Measurements from ENCODE around the gene KSR1.
"Not testable (repeated sequence)": the region's sequence is repeated elsewhere in the genome, so short reads cannot be mapped to it uniquely, and the experiment has no call there.

The KSR1 gene

DNA sequence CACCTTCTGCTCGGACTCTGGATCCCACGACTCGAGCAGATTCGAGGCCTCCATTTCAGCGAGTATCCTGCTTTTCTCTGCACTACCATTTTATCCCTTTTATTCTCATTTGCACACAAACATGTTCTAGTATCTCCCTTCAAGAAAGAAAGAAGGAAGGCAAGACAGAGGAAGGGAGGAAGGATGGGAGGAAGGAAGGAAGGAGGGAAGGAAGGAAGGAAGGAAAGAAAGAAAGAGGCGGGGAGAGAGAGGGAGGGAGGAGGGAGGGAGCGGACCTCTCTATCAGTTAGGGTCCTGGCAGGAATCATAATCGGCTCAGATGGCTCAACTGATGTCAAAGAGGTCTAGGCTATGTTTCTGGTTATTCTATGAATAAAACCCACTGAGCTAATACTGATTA lies 10.3 kb upstream of the KSR1 start:
- Histone ChIP-seq H3K9me3 (ENCODE audit: low read depth, low read length) (no peaks in the 10 kb centered on the region), H3K27ac (no peak overlapping the region), H3K4me3 (no peak overlapping the region), H3K36me3 (ENCODE audit: insufficient read depth, low read length) (no peaks in the 10 kb centered on the region), H3K9ac (ENCODE audit: insufficient read length) (no peak overlapping the region)
- DNase-seq (ENCODE audit: low read depth, low spot score), result no peak
- TF ChIP-seq FOXP2 (optimal IDR thresholded peaks at IDR 0.05; ENCODE audit: control extremely low read depth, extremely low read length, insufficient read depth), result no peak
- no peak for TF ChIP-seq EZH2 (IDR thresholded peaks at IDR 0.05)
- TF ChIP-seq POLR2AphosphoS5 (IDR thresholded peaks at IDR 0.05; ENCODE audit: borderline replicate concordance, low read depth, low read length), result no peak

- no peak overlapping the region for H3K27ac ChIP-seq
- H3K9ac ChIP-seq (ENCODE audit: insufficient read length), result no peak overlapping the region
- no peak overlapping the region for H3K4me3 ChIP-seq
- TF ChIP-seq EZH2 (IDR thresholded peaks at IDR 0.05), result no peak
- TF ChIP-seq FOXP2 (optimal IDR thresholded peaks at IDR 0.05; ENCODE audit: control extremely low read depth, extremely low read length, insufficient read depth), result no peak
- TF ChIP-seq POLR2AphosphoS5 (IDR thresholded peaks at IDR 0.05; ENCODE audit: borderline replicate concordance, low read depth, low read length), result no peak
- no peak for DNase-seq (ENCODE audit: low read depth, low spot score)
- H3K9me3 ChIP-seq (ENCODE audit: low read depth, low read length), result no peaks in the 10 kb centered on the region
- no peaks in the 10 kb centered on the region for H3K36me3 ChIP-seq (ENCODE audit: insufficient read depth, low read length)
Observed at GRCh38 chr17:27446569-27447301, 9.5 kb upstream of the KSR1 start.

- not testable (repeated sequence) for H3K36me3 ChIP-seq (ENCODE audit: insufficient read depth, low read length); H3K27ac ChIP-seq; H3K9ac ChIP-seq (ENCODE audit: insufficient read length); H3K9me3 ChIP-seq (ENCODE audit: low read depth, low read length); DNase-seq (ENCODE audit: low read depth, low spot score); H3K4me3 ChIP-seq
Observed at GRCh38 chr17:27448534-27448933, 7.7 kb upstream of the KSR1 start.

DNA sequence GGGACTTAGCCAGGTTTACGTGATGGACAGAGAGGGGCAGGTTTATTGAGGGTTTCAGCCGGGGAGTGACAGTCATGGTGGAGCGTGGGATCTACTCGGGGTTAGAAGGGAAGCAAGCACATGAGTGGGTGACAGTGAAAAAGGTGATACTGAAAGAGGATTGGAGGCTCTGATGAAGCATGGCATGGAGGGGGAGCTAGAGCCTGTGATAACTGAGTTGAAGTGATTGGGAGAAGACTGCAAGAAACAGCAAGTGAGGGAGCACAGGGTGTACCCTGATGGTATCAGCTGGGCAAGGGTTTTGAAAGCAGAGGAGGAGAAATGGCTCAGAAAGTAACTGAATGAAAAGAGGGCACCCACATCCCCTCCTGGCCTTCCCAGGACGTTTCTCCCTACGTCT lies 6.7 kb upstream of the KSR1 start:
- Histone ChIP-seq H3K9ac (ENCODE audit: insufficient read length) (no peak overlapping the region), H3K27ac (no peak overlapping the region), H3K4me3 (no peak overlapping the region), H3K36me3 (ENCODE audit: insufficient read depth, low read length) (no peaks in the 10 kb centered on the region), H3K9me3 (ENCODE audit: low read depth, low read length) (no peaks in the 10 kb centered on the region)
- DNase-seq (ENCODE audit: low read depth, low spot score), result no peak
- TF ChIP-seq POLR2AphosphoS5 (IDR thresholded peaks at IDR 0.05; ENCODE audit: borderline replicate concordance, low read depth, low read length) (no peak), FOXP2 (optimal IDR thresholded peaks at IDR 0.05; ENCODE audit: control extremely low read depth, extremely low read length, insufficient read depth) (no peak), EZH2 (IDR thresholded peaks at IDR 0.05) (no peak)

- no peak for DNase-seq (ENCODE audit: low read depth, low spot score)
- Histone ChIP-seq H3K27ac (no peak overlapping the region), H3K9ac (ENCODE audit: insufficient read length) (no peak overlapping the region), H3K9me3 (ENCODE audit: low read depth, low read length) (no peaks in the 10 kb centered on the region), H3K36me3 (ENCODE audit: insufficient read depth, low read length) (no peaks in the 10 kb centered on the region), H3K4me3 (no peak overlapping the region)
- TF ChIP-seq POLR2AphosphoS5 (IDR thresholded peaks at IDR 0.05; ENCODE audit: borderline replicate concordance, low read depth, low read length) (no peak), FOXP2 (optimal IDR thresholded peaks at IDR 0.05; ENCODE audit: control extremely low read depth, extremely low read length, insufficient read depth) (no peak), EZH2 (IDR thresholded peaks at IDR 0.05) (no peak)
Observed at GRCh38 chr17:27449988-27450387, 6.3 kb upstream of the KSR1 start.

GRCh38 chr17:27450416-27450815 lies 5.8 kb upstream of the KSR1 start:
- TF ChIP-seq EZH2 (IDR thresholded peaks at IDR 0.05) (no peak), FOXP2 (optimal IDR thresholded peaks at IDR 0.05; ENCODE audit: control extremely low read depth, extremely low read length, insufficient read depth) (no peak), POLR2AphosphoS5 (IDR thresholded peaks at IDR 0.05; ENCODE audit: borderline replicate concordance, low read depth, low read length) (no peak)
- Histone ChIP-seq H3K36me3 (ENCODE audit: insufficient read depth, low read length) (no peaks in the 10 kb centered on the region), H3K9ac (ENCODE audit: insufficient read length) (no peak overlapping the region), H3K27ac (no peak overlapping the region), H3K4me3 (no peak overlapping the region), H3K9me3 (ENCODE audit: low read depth, low read length) (no peaks in the 10 kb centered on the region)
- DNase-seq (ENCODE audit: low read depth, low spot score), result no peak

- no peak for DNase-seq (ENCODE audit: low read depth, low spot score)
- no peak overlapping the region for H3K4me3 ChIP-seq
- TF ChIP-seq POLR2AphosphoS5 (IDR thresholded peaks at IDR 0.05; ENCODE audit: borderline replicate concordance, low read depth, low read length) (no peak), FOXP2 (optimal IDR thresholded peaks at IDR 0.05; ENCODE audit: control extremely low read depth, extremely low read length, insufficient read depth) (no peak), EZH2 (IDR thresholded peaks at IDR 0.05) (no peak)
- H3K9ac ChIP-seq (ENCODE audit: insufficient read length), result no peak overlapping the region
- H3K9me3 ChIP-seq (ENCODE audit: low read depth, low read length), result no peaks in the 10 kb centered on the region
- no peak overlapping the region for H3K27ac ChIP-seq
- H3K36me3 ChIP-seq (ENCODE audit: insufficient read depth, low read length), result no peaks in the 10 kb centered on the region
Observed at GRCh38 chr17:27451906-27452305, 4.3 kb upstream of the KSR1 start.

DNA sequence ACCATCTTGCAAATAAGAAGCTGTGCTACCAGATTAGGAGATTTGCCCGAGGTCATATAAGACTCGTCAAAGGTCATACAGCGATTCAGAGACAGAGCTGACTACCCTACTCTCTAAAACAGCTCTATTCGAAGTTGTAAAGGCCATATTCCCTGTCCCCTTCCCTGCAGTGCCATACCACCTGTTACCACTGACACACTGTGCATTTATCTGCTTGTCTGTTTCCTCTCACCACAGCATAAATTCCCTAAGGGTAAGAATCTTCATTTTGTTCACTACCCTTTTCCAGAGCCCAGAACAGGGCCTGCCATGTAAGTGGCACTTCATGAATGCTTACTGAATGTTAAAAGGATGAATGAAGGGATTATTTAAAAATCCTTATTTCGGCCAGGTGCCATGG lies 3.4 kb upstream of the KSR1 start:
- TF ChIP-seq POLR2AphosphoS5 (IDR thresholded peaks at IDR 0.05; ENCODE audit: borderline replicate concordance, low read depth, low read length) (no peak), EZH2 (IDR thresholded peaks at IDR 0.05) (no peak), FOXP2 (optimal IDR thresholded peaks at IDR 0.05; ENCODE audit: control extremely low read depth, extremely low read length, insufficient read depth) (no peak)
- Histone ChIP-seq H3K9me3 (ENCODE audit: low read depth, low read length) (no peaks in the 10 kb centered on the region), H3K9ac (ENCODE audit: insufficient read length) (no peak overlapping the region), H3K36me3 (ENCODE audit: insufficient read depth, low read length) (no peaks in the 10 kb centered on the region), H3K4me3 (no peak overlapping the region), H3K27ac (no peak overlapping the region)
- DNase-seq (ENCODE audit: low read depth, low spot score), result no peak

DNA sequence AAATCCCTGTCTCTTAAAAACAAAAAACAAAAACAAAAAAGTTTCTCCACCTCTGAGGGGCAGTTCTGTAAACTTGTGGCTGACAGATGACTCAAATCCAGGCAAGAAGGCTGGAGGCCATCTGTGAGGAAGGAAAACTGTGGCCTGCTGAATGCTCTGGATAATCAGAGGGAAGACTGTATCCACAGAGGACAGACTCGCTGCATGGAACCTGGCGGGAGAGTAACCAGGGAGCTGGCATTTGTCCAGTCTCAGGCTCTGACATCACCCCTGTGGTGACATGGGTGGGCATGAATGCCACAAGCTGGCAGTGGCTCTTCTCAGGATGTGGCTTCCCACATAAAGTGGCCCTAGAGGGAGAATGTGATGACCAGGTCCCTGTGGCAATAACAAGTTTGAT lies 2.8 kb upstream of the KSR1 start:
- TF ChIP-seq POLR2AphosphoS5 (IDR thresholded peaks at IDR 0.05; ENCODE audit: borderline replicate concordance, low read depth, low read length) (no peak), EZH2 (IDR thresholded peaks at IDR 0.05) (no peak), FOXP2 (optimal IDR thresholded peaks at IDR 0.05; ENCODE audit: control extremely low read depth, extremely low read length, insufficient read depth) (no peak)
- H3K4me3 ChIP-seq, result no peak overlapping the region
- no peaks in the 10 kb centered on the region for H3K36me3 ChIP-seq (ENCODE audit: insufficient read depth, low read length)
- H3K27ac ChIP-seq, result no peak overlapping the region
- no peak for DNase-seq (ENCODE audit: low read depth, low spot score)
- no peaks in the 10 kb centered on the region for H3K9me3 ChIP-seq (ENCODE audit: low read depth, low read length)
- H3K9ac ChIP-seq (ENCODE audit: insufficient read length), result no peak overlapping the region
